Fibroblast of lung (primary cell): ENCODE results near the gene NDUFA13. TPM values are rescaled to one million over a fixed set of nuclear protein-coding genes. Genes with fewer than 3 reads are reported as not detected.

ENCODE experiments used
- DNase-seq, 2 donors: peaks; one replicate each; pipeline versions ENCODE4 v3.0.0 to v3.0.0-alpha.2; 2010; ENCODE audit warnings: low read depth in 2 of 2
- H2AFZ ChIP-seq: 2 replicates; pipeline ENCODE4 v1.5.1; 2012; ENCODE audit warnings: low read length, control low read depth, inconsistent platforms
- H3K27ac ChIP-seq: 2 replicates; pipeline ENCODE4 v1.5.1; 2011; ENCODE audit warnings: low read length, control low read depth; ENCODE audit not compliant: insufficient read depth
- H3K27me3 ChIP-seq: 2 replicates; pipeline ENCODE4 v1.5.1; 2011; ENCODE audit warnings: mild to moderate bottlenecking, low read length; ENCODE audit not compliant: control insufficient read depth, insufficient read depth
- H3K36me3 ChIP-seq: 2 replicates; pipeline ENCODE4 v1.5.1; 2011; ENCODE audit warnings: low read length; ENCODE audit not compliant: control insufficient read depth, insufficient read depth
- H3K4me1 ChIP-seq: 2 replicates; pipeline ENCODE4 v1.5.1; 2011; ENCODE audit warnings: low read length; ENCODE audit not compliant: control insufficient read depth, insufficient read depth; ENCODE audit errors: extremely low read depth
- H3K4me2 ChIP-seq: 2 replicates; pipeline ENCODE4 v1.5.1; 2011; ENCODE audit warnings: low read length, control low read depth; ENCODE audit not compliant: insufficient read depth; ENCODE audit errors: extremely low read depth
- H3K4me3 ChIP-seq, 4 experiments: fragments of 200-600 bp in 1 of 4; sonication (generic) in 1 of 4; replicated peaks in 1 of 4; 2 replicates each; pipeline ENCODE4 v1.5.1; 2011 to 2016; ENCODE audit warnings: low read length in 4 of 4, low read depth in 3 of 4, mild to moderate bottlenecking in 3 of 4, control low read depth in 2 of 4, inconsistent platforms in 1 of 4, mixed read lengths in 1 of 4; ENCODE audit not compliant: insufficient read depth in 1 of 4; ENCODE audit errors: control extremely low read depth in 1 of 4
- H3K79me2 ChIP-seq: 2 replicates; pipeline ENCODE4 v1.5.1; 2012; ENCODE audit warnings: mild to moderate bottlenecking, low read length, inconsistent platforms; ENCODE audit not compliant: control insufficient read depth, insufficient read depth
- H3K9ac ChIP-seq: 2 replicates; pipeline ENCODE4 v1.5.1; 2011; ENCODE audit warnings: mild to moderate bottlenecking, low read length, control low read depth; ENCODE audit not compliant: insufficient read depth
- H3K9me3 ChIP-seq: 2 replicates; pipeline ENCODE4 v1.5.1; 2012; ENCODE audit warnings: low read depth, low read length; ENCODE audit not compliant: control insufficient read depth, insufficient read depth
- H4K20me1 ChIP-seq: 2 replicates; pipeline ENCODE4 v1.5.1; 2011; ENCODE audit warnings: low read length; ENCODE audit not compliant: control insufficient read depth, insufficient read depth; ENCODE audit errors: extremely low read depth
- CTCF ChIP-seq, 2 donors: IDR thresholded peaks in 1 of 2; conservative IDR thresholded peaks in 1 of 2; 1 replicate in 1 of 2; 2 replicates in 1 of 2; pipeline ENCODE4 v1.5.1; 2011 to 2012; ENCODE audit warnings: low read length in 2 of 2, control low read depth in 1 of 2, inconsistent platforms in 1 of 2, low read depth in 1 of 2, mild to moderate bottlenecking in 1 of 2
- EZH2 ChIP-seq: IDR thresholded peaks from 2 replicates; pipeline ENCODE4 v1.5.1; 2012; ENCODE audit warnings: low read length, control low read depth, mild to moderate bottlenecking; ENCODE audit errors: missing control alignments
- polyA plus RNA-seq, 2 donors: library from polyadenylated mRNA; depleted of rRNA in 1 of 2; stranded (reverse) in 1 of 2; unstranded in 1 of 2; fragments of >200 nt; gene quantifications; 2 replicates each; pipeline ENCODE4 v1.2.1, GENCODE V29; 2011 to 2012; ENCODE audit warnings: missing spikeins in 1 of 2
- total RNA-seq: library from RNA; depleted of rRNA; stranded (reverse); fragments of >200 nt; gene quantifications from 2 replicates; pipeline ENCODE4 v1.2.1, GENCODE V29; 2014

NDUFA13 gene
- total and polyA plus RNA-seq, 2 donors (not counting 1 experiment from before 2014, with no cell fraction given), result 221 to 306 TPM

GRCh38 chr19:19499272-19499995 is 16.6 kb upstream of the NDUFA13 start:
- Histone ChIP-seq H3K9ac (no peak overlapping the region), H3K9me3 (no peaks in the 10 kb centered on the region), H3K79me2 (no peaks in the 10 kb centered on the region), H3K4me2 (no peak overlapping the region), H3K4me3 (no peak overlapping the region), H3K27ac (no peak overlapping the region), H3K36me3 (peaks cover 41% of the 10 kb centered on the region), H4K20me1 (no peaks in the 10 kb centered on the region), H3K27me3 (no peaks in the 10 kb centered on the region), H3K4me1 (no peaks in the 10 kb centered on the region), H2AFZ (no peak overlapping the region)
- DNase-seq, result no peak
- TF ChIP-seq CTCF (conservative IDR thresholded peaks at IDR 0.05 in 1 of 2, IDR thresholded peaks at IDR 0.05 in 1 of 2; ENCODE audit: low read depth in 1 of 2, low read length in 2 of 2) (no peak), EZH2 (no peak)

GRCh38 chr19:19500975-19501644 is 14.9 kb upstream of the NDUFA13 start:
- no peak for TF ChIP-seq EZH2
- TF ChIP-seq CTCF (conservative IDR thresholded peaks at IDR 0.05 in 1 of 2, IDR thresholded peaks at IDR 0.05 in 1 of 2; ENCODE audit: low read depth in 1 of 2, low read length in 2 of 2), result no peak

GRCh38 chr19:19501798-19502197 is 14.2 kb upstream of the NDUFA13 start:
- no peak overlapping the region for H3K4me2 ChIP-seq
- no peak for DNase-seq
- peaks cover 37% of the 10 kb centered on the region for H3K36me3 ChIP-seq

More at GRCh38 chr19:19500975-19501644, 14.9 kb upstream of the NDUFA13 start:
- Histone ChIP-seq H3K36me3 (peaks cover 42% of the 10 kb centered on the region), H3K4me3 (no peak overlapping the region), H3K4me1 (no peaks in the 10 kb centered on the region), H3K27me3 (no peaks in the 10 kb centered on the region), H3K79me2 (no peaks in the 10 kb centered on the region), H3K27ac (no peak overlapping the region), H3K9ac (no peak overlapping the region), H3K4me2 (no peak overlapping the region), H4K20me1 (no peaks in the 10 kb centered on the region), H2AFZ (no peak overlapping the region), H3K9me3 (no peaks in the 10 kb centered on the region)
- no peak for DNase-seq

More at GRCh38 chr19:19501798-19502197, 14.2 kb upstream of the NDUFA13 start:
- no peak overlapping the region for H2AFZ ChIP-seq
- H3K4me3 ChIP-seq, result no peak overlapping the region
- no peak for TF ChIP-seq EZH2
- no peak for TF ChIP-seq CTCF (conservative IDR thresholded peaks at IDR 0.05 in 1 of 2, IDR thresholded peaks at IDR 0.05 in 1 of 2; ENCODE audit: low read depth in 1 of 2, low read length in 2 of 2)
- H3K79me2 ChIP-seq, result no peaks in the 10 kb centered on the region
- no peaks in the 10 kb centered on the region for H3K9me3 ChIP-seq
- H3K27ac ChIP-seq, result no peak overlapping the region
- no peaks in the 10 kb centered on the region for H3K27me3 ChIP-seq
- H3K9ac ChIP-seq, result no peak overlapping the region
- no peaks in the 10 kb centered on the region for H4K20me1 ChIP-seq
- no peaks in the 10 kb centered on the region for H3K4me1 ChIP-seq
